MM.1S (cell line): ENCODE data around the gene LGSN.

Source experiments
- DNase-seq: peaks from one replicate; pipeline ENCODE4 v3.0.0-alpha.2; 2015
- H2AFZ ChIP-seq: fragments of 300-600 bp; sonication (generic); 2 replicates; pipeline ENCODE4 v1.6.0; 2016; ENCODE audit warnings: antibody characterized with exemption, low read length
- H3F3A ChIP-seq: fragments of 300-600 bp; sonication (generic); 2 replicates; pipeline ENCODE4 v1.6.1; 2016; ENCODE audit warnings: mild to moderate bottlenecking, antibody characterized with exemption, low read length, moderate library complexity, mixed read lengths; ENCODE audit not compliant: insufficient read depth
- H3K27ac ChIP-seq: fragments of 300-600 bp; sonication (generic); 2 replicates; pipeline ENCODE4 v1.5.1; 2016; ENCODE audit warnings: mild to moderate bottlenecking, low read length
- H3K27me3 ChIP-seq: fragments of 300-600 bp; sonication (generic); replicated peaks from 2 replicates; pipeline ENCODE4 v1.6.0; 2016; ENCODE audit warnings: low read length; ENCODE audit not compliant: insufficient read depth
- H3K36me3 ChIP-seq: fragments of 300-600 bp; sonication (generic); replicated peaks from 2 replicates; pipeline ENCODE4 v1.6.1; 2016; ENCODE audit warnings: mild to moderate bottlenecking, low read length, mixed read lengths; ENCODE audit not compliant: insufficient read depth
- H3K4me1 ChIP-seq: fragments of 300-600 bp; sonication (generic); 2 replicates; pipeline ENCODE4 v1.6.1; 2016; ENCODE audit warnings: low read length, mixed read lengths
- H3K4me2 ChIP-seq: fragments of 300-600 bp; sonication (generic); 2 replicates; pipeline ENCODE4 v1.6.0; 2016; ENCODE audit warnings: low read depth, low read length
- H3K4me3 ChIP-seq: fragments of 300-600 bp; sonication (generic); 2 replicates; pipeline ENCODE4 v1.5.1; 2016; ENCODE audit warnings: low read length, mixed read lengths
- H3K79me2 ChIP-seq: fragments of 300-600 bp; sonication (generic); 2 replicates; pipeline ENCODE4 v1.6.1; 2016; ENCODE audit warnings: mixed run types, low read length, mixed read lengths
- H3K9ac ChIP-seq: fragments of 300-600 bp; sonication (generic); 2 replicates; pipeline ENCODE4 v1.6.1; 2016; ENCODE audit warnings: low read length, mixed read lengths
- H3K9me2 ChIP-seq: fragments of 300-600 bp; sonication (generic); replicated peaks from 2 replicates; pipeline ENCODE4 v1.6.1; 2016; ENCODE audit warnings: mild to moderate bottlenecking, low read length, mixed read lengths; ENCODE audit not compliant: insufficient read depth
- H3K9me3 ChIP-seq: fragments of 300-600 bp; sonication (generic); replicated peaks from 2 replicates; pipeline ENCODE4 v1.6.1; 2016; ENCODE audit warnings: mild to moderate bottlenecking, low read length, mixed read lengths; ENCODE audit not compliant: insufficient read depth
- H4K20me1 ChIP-seq: fragments of 300-600 bp; sonication (generic); 2 replicates; pipeline ENCODE4 v1.6.1; 2016; ENCODE audit warnings: mild to moderate bottlenecking, low read length, moderate library complexity, mixed read lengths; ENCODE audit not compliant: insufficient read depth
- CTCF ChIP-seq: fragments of 300-600 bp; sonication (generic); IDR thresholded peaks from 2 replicates; pipeline ENCODE4 v1.5.1; 2016; ENCODE audit warnings: antibody characterized with exemption, low read length, mixed read lengths
- EZH2 ChIP-seq: fragments of 300-600 bp; sonication (generic); optimal IDR thresholded peaks from 2 replicates; pipeline ENCODE3; 2017; ENCODE audit warnings: low read depth, mild to moderate bottlenecking, antibody characterized with exemption, low read length, mixed read lengths
- EZH2phosphoT487 ChIP-seq: fragments of 300-600 bp; sonication (generic); IDR thresholded peaks from 2 replicates; pipeline ENCODE4 v1.6.1; 2018; ENCODE audit warnings: antibody characterized with exemption, low read length

The LGSN gene

GRCh38 chr6:63249875-63250482 lies 69.8 kb downstream of the LGSN start:
- no peak for DNase-seq
- TF ChIP-seq EZH2phosphoT487 = no peak
- TF ChIP-seq CTCF = no peak
- TF ChIP-seq EZH2 = no peak
- H3K27ac ChIP-seq = no peak overlapping the region
- no peaks in the 10 kb centered on the region for H3K9me2 ChIP-seq
- H3K79me2 ChIP-seq = no peaks in the 10 kb centered on the region
- no peaks in the 10 kb centered on the region for H3K4me1 ChIP-seq
- H3K36me3 ChIP-seq = no peaks in the 10 kb centered on the region
- no peaks in the 10 kb centered on the region for H3F3A ChIP-seq
- H3K27me3 ChIP-seq = no peaks in the 10 kb centered on the region
- no peaks in the 10 kb centered on the region for H3K9me3 ChIP-seq
- no peak overlapping the region for H3K4me3 ChIP-seq
- H2AFZ ChIP-seq = no peak overlapping the region
- H4K20me1 ChIP-seq = no peaks in the 10 kb centered on the region
- H3K4me2 ChIP-seq = no peak overlapping the region
- H3K9ac ChIP-seq = no peak overlapping the region

GRCh38 chr6:63246581-63246980 lies 73.2 kb downstream of the LGSN start:
- Histone ChIP-seq H3F3A (no peaks in the 10 kb centered on the region), H3K9ac (no peak overlapping the region), H3K36me3 (no peaks in the 10 kb centered on the region), H3K27ac (no peak overlapping the region), H3K27me3 (no peaks in the 10 kb centered on the region), H3K4me1 (no peaks in the 10 kb centered on the region), H3K79me2 (no peaks in the 10 kb centered on the region), H3K9me2 (no peaks in the 10 kb centered on the region), H3K9me3 (no peaks in the 10 kb centered on the region), H3K4me3 (no peak overlapping the region), H4K20me1 (no peaks in the 10 kb centered on the region), H3K4me2 (no peak overlapping the region), H2AFZ (no peak overlapping the region)
- no peak for TF ChIP-seq CTCF
- TF ChIP-seq EZH2phosphoT487 = no peak
- no peak for DNase-seq

- DNase-seq = no peak
- Histone ChIP-seq H3K27ac (no peak overlapping the region), H4K20me1 (no peaks in the 10 kb centered on the region), H2AFZ (no peak overlapping the region), H3F3A (no peaks in the 10 kb centered on the region), H3K9me2 (no peaks in the 10 kb centered on the region), H3K79me2 (no peaks in the 10 kb centered on the region), H3K27me3 (no peaks in the 10 kb centered on the region), H3K36me3 (no peaks in the 10 kb centered on the region), H3K4me2 (no peak overlapping the region), H3K4me1 (no peaks in the 10 kb centered on the region), H3K9ac (no peak overlapping the region), H3K4me3 (no peak overlapping the region), H3K9me3 (no peaks in the 10 kb centered on the region)
- TF ChIP-seq EZH2phosphoT487 = no peak
- TF ChIP-seq CTCF = no peak
- TF ChIP-seq EZH2 = no peak
These were observed 73.9 kb downstream of the LGSN start for GRCh38 chr6:63245909-63246308.
